ENCODE results near the gene CALY. TPM values are rescaled to one million over a fixed set of nuclear protein-coding genes. Genes with fewer than 3 reads are reported as not detected.
A peak's percentile ranks its signal among the peaks of the same experiment; 100 is the strongest.

Gene CALY
- polyA plus RNA-seq, 2 of the 4 experiments (the other 2 are of a cell fraction): 0.30 to 0.63 TPM

GRCh38 chr10:133334503-133335245, 2.0 kb downstream of the CALY start:
- POLR2A ChIA-PET: no interaction called here
- WGBS (ENCODE audit: missing lambda C conversion rate): 46% methylated on average over 17 of the region's 51 CpGs
- DNase-seq (ENCODE audit: low read depth in 1 of 2, low spot score in 1 of 2): peak; percentile 61 to 76
- ATAC-seq: peak; percentile 70 to 84
- CTCF ChIA-PET: interaction anchor here (1.2 to 1.3 kb wide), 2 partner anchors 16 to 36 kb away, joined by 3 read pairs; no protein-coding TSS in a partner anchor
- H3K9me3 ChIP-seq: no peaks in the 10 kb centered on the region
- peak overlapping the region; percentile 58 for H3K4me3 ChIP-seq
- H3K4me1 ChIP-seq: peaks cover 22% of the 10 kb centered on the region
- FAIRE-seq: no peak
- H3K27ac ChIP-seq: peak overlapping the region; percentile 55 to 85; a peak in 5 of 6 replicates
- H3K4me2 ChIP-seq: peak overlapping the region; percentile 97
- no peak for TF ChIP-seq ZFP36 (IDR thresholded peaks at IDR 0.05; ENCODE audit: borderline replicate concordance, partially characterized antibody)
- peak; percentile 46 for TF ChIP-seq MAX (IDR thresholded peaks at IDR 0.05)
- no peak for TF ChIP-seq RAD21 (conservative IDR thresholded peaks at IDR 0.05 in 1 of 2, IDR thresholded peaks at IDR 0.05 in 1 of 2)
- TF ChIP-seq ATOH8 (CRISPR knock-in tag; IDR thresholded peaks at IDR 0.05; ENCODE audit: low read depth): no peak
- TF ChIP-seq RNF2 (IDR thresholded peaks at IDR 0.05; ENCODE audit: borderline replicate concordance, low read depth): 0 out of 2 replicates have a peak, but pooled peaks have one; percentile 70
- TF ChIP-seq GATA3 (IDR thresholded peaks at IDR 0.05; ENCODE audit: borderline replicate concordance): no peak
- no peak for TF ChIP-seq HES2 (IDR thresholded peaks at IDR 0.05)
- no peak for TF ChIP-seq KDM1A (IDR thresholded peaks at IDR 0.05; ENCODE audit: low read depth)
- TF ChIP-seq HDAC2 (IDR thresholded peaks at IDR 0.05): no peak
- TF ChIP-seq PHF8 (IDR thresholded peaks at IDR 0.05; ENCODE audit: borderline replicate concordance, low read depth): no peak
- 0 out of 2 replicates have a peak, but pooled peaks have one; percentile 25 for TF ChIP-seq E2F6 (IDR thresholded peaks at IDR 0.05; ENCODE audit: borderline replicate concordance, low read depth)
- TF ChIP-seq HEYL (CRISPR knock-in tag; IDR thresholded peaks at IDR 0.05): no peak
- TF ChIP-seq CHD4 (IDR thresholded peaks at IDR 0.05; ENCODE audit: borderline replicate concordance): no peak
- TF ChIP-seq RCOR1 (IDR thresholded peaks at IDR 0.05; ENCODE audit: low read depth, low read length): no peak
- TF ChIP-seq ZSCAN20 (CRISPR knock-in tag; IDR thresholded peaks at IDR 0.05): no peak

- Histone ChIP-seq H3K4me1 (peaks cover 25% of the 10 kb centered on the region), H3K9me3 (no peaks in the 10 kb centered on the region), H3K4me3 (no peak overlapping the region), H3K4me2 (no peak overlapping the region), H3K27ac (no peak overlapping the region)
- ChIA-PET POLR2A (interaction anchor here (0.6 kb wide), 1 partner anchor 35 kb away, joined by 4 read pairs; no protein-coding TSS in a partner anchor), CTCF (interaction anchor here (2.6 kb wide), 1 partner anchor 18 kb away, joined by 10 read pairs; no protein-coding TSS in a partner anchor)
- WGBS (ENCODE audit: missing lambda C conversion rate): 76% methylated on average over 16 of the region's 30 CpGs
- TF ChIP-seq ZSCAN20 (CRISPR knock-in tag; IDR thresholded peaks at IDR 0.05) (no peak), MAZ (IDR thresholded peaks at IDR 0.05; ENCODE audit: borderline replicate concordance, low read depth, low read length) (no peak), FOXS1 (CRISPR knock-in tag; IDR thresholded peaks at IDR 0.05) (no peak), MAX (IDR thresholded peaks at IDR 0.05) (no peak), CHD2 (IDR thresholded peaks at IDR 0.05; ENCODE audit: low read length, partially characterized antibody) (no peak), NR3C1 (IDR thresholded peaks at IDR 0.05) (no peak), CBX2 (IDR thresholded peaks at IDR 0.05; ENCODE audit: borderline replicate concordance, low read depth) (no peak), FOSL2 (IDR thresholded peaks at IDR 0.05) (no peak), FOSL2 (CRISPR knock-in tag; IDR thresholded peaks at IDR 0.05) (no peak), HES2 (IDR thresholded peaks at IDR 0.05) (no peak), ZC3H11A (IDR thresholded peaks at IDR 0.05) (no peak), ZNF302 (CRISPR knock-in tag; IDR thresholded peaks at IDR 0.05) (no peak), NPAS2 (CRISPR knock-in tag; IDR thresholded peaks at IDR 0.05; ENCODE audit: borderline replicate concordance) (no peak)
- FAIRE-seq (no peak), DNase-seq (ENCODE audit: low read depth in 1 of 2, low spot score in 1 of 2) (no peak), ATAC-seq (no peak)
Observed at GRCh38 chr10:133332936-133333699, 3.6 kb downstream of the CALY start.
